Measurements from ENCODE around the gene TNP2. TPM values are rescaled to one million over a fixed set of nuclear protein-coding genes. Genes with fewer than 3 reads are reported as not detected.

TNP2 gene
- total RNA-seq, 3 donors from 2014 or later (not counting 1 experiment from before 2014, with no cell fraction given): not detected

GRCh38 chr16:11249233-11250061, 19.7 kb downstream of the TNP2 start:
- Mint-ChIP-seq H3K4me1 (peaks cover 35 to 51% of the 10 kb centered on the region in 2 donors), H3K27me3 (ENCODE audit: low read depth in 2 of 2) (no peaks in the 10 kb centered on the region), H3K36me3 (no peaks in the 10 kb centered on the region), H3K9me3 (no peaks in the 10 kb centered on the region), H3K4me3 (no peak overlapping the region), H3K27ac (no peak overlapping the region)
- Histone ChIP-seq H3K9me3 (ENCODE audit: control insufficient read depth, insufficient read depth, low read length) (no peaks in the 10 kb centered on the region), H3K36me3 (ENCODE audit: control insufficient read depth, insufficient read depth, low read length) (peaks cover 3% of the 10 kb centered on the region), H3K4me1 (ENCODE audit: control insufficient read depth, insufficient read depth, low read length) (peaks cover 44% of the 10 kb centered on the region), H3K27ac (ENCODE audit: low read length) (no peak overlapping the region), H3K4me3 (ENCODE audit: low read length) (no peak overlapping the region), H3K27me3 (ENCODE audit: control insufficient read depth, insufficient read depth, low read length) (no peaks in the 10 kb centered on the region)
- no peak for ATAC-seq
- DNase-seq: no peak
- intact Hi-C loops (cut with micrococcal nuclease): loop anchor here (5.0 to 10.0 kb wide), 2 partner anchors 135 to 313 kb away; no protein-coding TSS in a partner anchor
- TF ChIP-seq CTCF (IDR thresholded peaks at IDR 0.05): no peak
- WGBS (ENCODE audit: insufficient coverage): 93% methylated on average over 60 of the region's 63 CpGs

- no peak overlapping the region for H3K27ac Mint-ChIP-seq
- Histone ChIP-seq H3K4me3 (ENCODE audit: low read length) (no peak overlapping the region), H3K27ac (ENCODE audit: low read length) (no peak overlapping the region), H3K36me3 (ENCODE audit: control insufficient read depth, insufficient read depth, low read length) (peaks cover 2% of the 10 kb centered on the region), H3K27me3 (ENCODE audit: control insufficient read depth, insufficient read depth, low read length) (no peaks in the 10 kb centered on the region), H3K9me3 (ENCODE audit: control insufficient read depth, insufficient read depth, low read length) (no peaks in the 10 kb centered on the region), H3K4me1 (ENCODE audit: control insufficient read depth, insufficient read depth, low read length) (peaks cover 31% of the 10 kb centered on the region)
- TF ChIP-seq CTCF (IDR thresholded peaks at IDR 0.05): no peak
- H3K4me1 Mint-ChIP-seq: peaks cover 27 to 41% of the 10 kb centered on the region in 2 donors
- WGBS (ENCODE audit: insufficient coverage): 90% methylated on average over 8 of the region's 8 CpGs
- no peaks in the 10 kb centered on the region for H3K36me3 Mint-ChIP-seq
- H3K27me3 Mint-ChIP-seq (ENCODE audit: low read depth in 2 of 2): no peaks in the 10 kb centered on the region
- ATAC-seq: no peak
- no peak overlapping the region for H3K4me3 Mint-ChIP-seq
- intact Hi-C loops (cut with micrococcal nuclease): no loop called here
- no peaks in the 10 kb centered on the region for H3K9me3 Mint-ChIP-seq
- DNase-seq: no peak
Measured at GRCh38 chr16:11248133-11248532, 21.0 kb downstream of the TNP2 start.

DNA sequence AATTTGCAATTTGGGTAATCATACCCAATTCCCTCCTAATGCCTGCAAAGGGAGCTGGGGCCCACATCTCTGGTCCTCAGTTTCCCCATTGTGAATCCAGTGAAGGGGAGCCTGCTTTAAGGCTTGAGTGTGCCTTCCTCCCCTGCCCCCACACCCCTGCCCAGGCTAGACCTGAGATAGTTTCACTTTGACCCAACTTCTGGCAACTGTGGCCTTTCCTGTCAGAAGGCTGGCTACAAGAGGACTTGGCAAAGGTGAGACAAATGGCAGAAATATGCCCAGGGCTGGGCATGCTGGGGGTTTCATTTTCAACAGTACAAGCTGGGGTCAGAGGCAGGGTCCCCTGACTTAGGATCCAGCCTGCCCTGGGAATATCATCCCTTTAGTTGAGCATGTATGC, 23.1 kb downstream of the TNP2 start:
- DNase-seq (no peak), ATAC-seq (peak; percentile 21 to 50 (median 33))
- H3K36me3 ChIP-seq (ENCODE audit: control insufficient read depth, insufficient read depth, low read length): no peaks in the 10 kb centered on the region
- Mint-ChIP-seq H3K27me3 (ENCODE audit: low read depth in 2 of 2) (no peaks in the 10 kb centered on the region), H3K9me3 (no peaks in the 10 kb centered on the region), H3K36me3 (no peaks in the 10 kb centered on the region), H3K27ac (no peak overlapping the region), H3K4me3 (no peak overlapping the region), H3K4me1 (peaks cover 11 to 24% of the 10 kb centered on the region in 2 donors)
- no peak overlapping the region for H3K27ac ChIP-seq (ENCODE audit: low read length)
- no peaks in the 10 kb centered on the region for H3K9me3 ChIP-seq (ENCODE audit: control insufficient read depth, insufficient read depth, low read length)
- H3K4me1 ChIP-seq (ENCODE audit: control insufficient read depth, insufficient read depth, low read length): peaks cover 12% of the 10 kb centered on the region
- intact Hi-C loops (cut with micrococcal nuclease): no loop called here
- H3K4me3 ChIP-seq (ENCODE audit: low read length): no peak overlapping the region
- no peaks in the 10 kb centered on the region for H3K27me3 ChIP-seq (ENCODE audit: control insufficient read depth, insufficient read depth, low read length)
- TF ChIP-seq CTCF (IDR thresholded peaks at IDR 0.05): no peak
